Measurements from ENCODE around the gene MAVS.
A peak's percentile ranks its signal among the peaks of the same experiment; 100 is the strongest.
"Not testable (repeated sequence)": the region's sequence is repeated elsewhere in the genome, so short reads cannot be mapped to it uniquely, and the experiment has no call there.

The MAVS gene

GRCh38 chr20:3878921-3879274, 32.3 kb downstream of the MAVS start:
- DNase-seq, H3K27ac Mint-ChIP-seq, H3K4me3 Mint-ChIP-seq, H3K4me1 Mint-ChIP-seq, H3K27me3 Mint-ChIP-seq, H3K9me3 Mint-ChIP-seq, ATAC-seq: not testable (repeated sequence)

- Mint-ChIP-seq H3K4me1 (peaks cover 21% of the 10 kb centered on the region), H3K9me3 (peaks cover 0 to 4% of the 10 kb centered on the region in 2 donors), H3K27ac (no peak overlapping the region), H3K4me3 (no peak overlapping the region), H3K27me3 (no peaks in the 10 kb centered on the region)
- DNase-seq (no peak), ATAC-seq (no peak)
Observed at GRCh38 chr20:3885715-3886114, 39.1 kb downstream of the MAVS start.

- Mint-ChIP-seq H3K9me3 (no peaks in the 10 kb centered on the region), H3K27me3 (no peaks in the 10 kb centered on the region), H3K4me3 (peak overlapping the region; percentile 98 to 99), H3K27ac (peak overlapping the region; percentile 93 to 97), H3K4me1 (peaks cover 44% of the 10 kb centered on the region)
- DNase-seq (no peak), ATAC-seq (no peak)
Observed at GRCh38 chr20:3887876-3888620, 41.4 kb downstream of the MAVS start.

- Mint-ChIP-seq H3K4me3 (peak within 1 kb of the TSS; percentile 99), H3K4me1 (peaks cover 52% of the 10 kb centered on the region), H3K9me3 (no peaks in the 10 kb centered on the region), H3K27me3 (no peaks in the 10 kb centered on the region), H3K27ac (peak within 1 kb of the TSS; percentile 98 to 99)
- DNase-seq (peak; percentile 95 to 98), ATAC-seq (peak; percentile 98)
Observed at GRCh38 chr20:3888622-3889488, 42.2 kb downstream of the MAVS start, which contains the start of gene PANK2. PANK2 (plus strand) TSS chr20:3889387.

- ATAC-seq (peak; percentile 61), DNase-seq (peak; percentile 42 to 61)
- H3K4me3 Mint-ChIP-seq = peak overlapping the region; percentile 99
- no peaks in the 10 kb centered on the region for H3K9me3 Mint-ChIP-seq
- no peaks in the 10 kb centered on the region for H3K27me3 Mint-ChIP-seq
- H3K27ac Mint-ChIP-seq = peak overlapping the region; percentile 98 to 99
- peaks cover 54% of the 10 kb centered on the region for H3K4me1 Mint-ChIP-seq
Observed at GRCh38 chr20:3889489-3890397, 43.1 kb downstream of the MAVS start.

- Mint-ChIP-seq H3K4me1 (peaks cover 58% of the 10 kb centered on the region), H3K27ac (peak overlapping the region; percentile 98 to 99), H3K4me3 (peak overlapping the region; percentile 89 to 99), H3K27me3 (no peaks in the 10 kb centered on the region), H3K9me3 (no peaks in the 10 kb centered on the region)
- ATAC-seq (no peak), DNase-seq (no peak)
Observed at GRCh38 chr20:3890398-3890751, 43.7 kb downstream of the MAVS start.

- no peaks in the 10 kb centered on the region for H3K9me3 Mint-ChIP-seq
- H3K4me3 Mint-ChIP-seq = peak overlapping the region; percentile 89 to 99
- H3K4me1 Mint-ChIP-seq = peaks cover 62% of the 10 kb centered on the region
- ATAC-seq = no peak
- peak overlapping the region; percentile 27 to 91 for H3K27ac Mint-ChIP-seq
- DNase-seq = no peak
- no peaks in the 10 kb centered on the region for H3K27me3 Mint-ChIP-seq
Observed at GRCh38 chr20:3890999-3891929, 44.6 kb downstream of the MAVS start.

GRCh38 chr20:3894796-3895195, 48.2 kb downstream of the MAVS start:
- DNase-seq (no peak), ATAC-seq (no peak)
- Mint-ChIP-seq H3K27ac (no peak overlapping the region), H3K4me3 (peak overlapping the region in 1 of 2 donors; percentile 25), H3K4me1 (peaks cover 73% of the 10 kb centered on the region), H3K9me3 (no peaks in the 10 kb centered on the region), H3K27me3 (no peaks in the 10 kb centered on the region)

GRCh38 chr20:3896302-3896701, 49.7 kb downstream of the MAVS start:
- H3K4me1 Mint-ChIP-seq = peaks cover 77% of the 10 kb centered on the region

GRCh38 chr20:3896853-3897583, 50.4 kb downstream of the MAVS start:
- peaks cover 77% of the 10 kb centered on the region for H3K4me1 Mint-ChIP-seq
- no peak for ATAC-seq
- H3K4me3 Mint-ChIP-seq = peak overlapping the region in 1 of 2 donors; percentile 33

More at GRCh38 chr20:3896302-3896701, 49.7 kb downstream of the MAVS start:
- Mint-ChIP-seq H3K4me3 (no peak overlapping the region), H3K9me3 (no peaks in the 10 kb centered on the region), H3K27me3 (no peaks in the 10 kb centered on the region), H3K27ac (no peak overlapping the region)
- ATAC-seq = no peak
- no peak for DNase-seq

GRCh38 chr20:3898181-3898580, 51.5 kb downstream of the MAVS start:
- not testable (repeated sequence) for H3K4me3 Mint-ChIP-seq, DNase-seq, ATAC-seq, H3K9me3 Mint-ChIP-seq, H3K27me3 Mint-ChIP-seq, H3K27ac Mint-ChIP-seq
- peaks cover 77% of the 10 kb centered on the region for H3K4me1 Mint-ChIP-seq

More at GRCh38 chr20:3896853-3897583, 50.4 kb downstream of the MAVS start:
- DNase-seq = no peak
- H3K27ac Mint-ChIP-seq = peak overlapping the region in 1 of 2 donors; percentile 91
- no peaks in the 10 kb centered on the region for H3K27me3 Mint-ChIP-seq
- H3K9me3 Mint-ChIP-seq = no peaks in the 10 kb centered on the region

- Mint-ChIP-seq H3K27me3 (no peaks in the 10 kb centered on the region), H3K9me3 (no peaks in the 10 kb centered on the region), H3K27ac (peak overlapping the region in 1 of 2 donors; percentile 61), H3K4me1 (peaks cover 74% of the 10 kb centered on the region), H3K4me3 (peak overlapping the region in 1 of 2 donors; percentile 32)
- DNase-seq = no peak
- ATAC-seq = no peak
Observed at GRCh38 chr20:3898639-3899038, 52.0 kb downstream of the MAVS start.

GRCh38 chr20:3900187-3900604, 53.6 kb downstream of the MAVS start:
- Mint-ChIP-seq H3K4me3 (peak overlapping the region in 1 of 2 donors; percentile 41), H3K4me1 (peaks cover 79% of the 10 kb centered on the region), H3K9me3 (no peaks in the 10 kb centered on the region), H3K27me3 (no peaks in the 10 kb centered on the region), H3K27ac (peak overlapping the region in 1 of 2 donors; percentile 58)
- no peak for DNase-seq
- no peak for ATAC-seq
